Measurements from ENCODE around the gene RNF157.

RNF157 gene

GRCh38 chr17:76271669-76272540, 31.6 kb upstream of the RNF157 start (continued):
- TF ChIP-seq, protein P1, sequence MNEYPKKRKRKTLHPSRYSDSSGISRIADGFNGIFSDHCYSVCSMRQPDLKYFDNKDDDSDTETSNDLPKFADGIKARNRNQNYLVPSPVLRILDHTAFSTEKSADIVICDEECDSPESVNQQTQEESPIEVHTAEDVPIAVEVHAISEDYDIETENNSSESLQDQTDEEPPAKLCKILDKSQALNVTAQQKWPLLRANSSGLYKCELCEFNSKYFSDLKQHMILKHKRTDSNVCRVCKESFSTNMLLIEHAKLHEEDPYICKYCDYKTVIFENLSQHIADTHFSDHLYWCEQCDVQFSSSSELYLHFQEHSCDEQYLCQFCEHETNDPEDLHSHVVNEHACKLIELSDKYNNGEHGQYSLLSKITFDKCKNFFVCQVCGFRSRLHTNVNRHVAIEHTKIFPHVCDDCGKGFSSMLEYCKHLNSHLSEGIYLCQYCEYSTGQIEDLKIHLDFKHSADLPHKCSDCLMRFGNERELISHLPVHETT (tag by site-specific recombination; IDR thresholded peaks at IDR 0.05): no peak
- TF ChIP-seq ZNF529 (tag by site-specific recombination; IDR thresholded peaks at IDR 0.05; ENCODE audit: insufficient replicate concordance) (no peak), TCF7L2 (IDR thresholded peaks at IDR 0.05; ENCODE audit: borderline replicate concordance, low read depth, low read length) (no peak), GLIS1 (tag by site-specific recombination; IDR thresholded peaks at IDR 0.05) (peak; percentile 30; the same call in 1 of the 2 replicates), ZNF785 (tag by site-specific recombination; IDR thresholded peaks at IDR 0.05) (no peak), ZNF341 (tag by site-specific recombination; IDR thresholded peaks at IDR 0.05; ENCODE audit: low read depth) (no peak), KLF10 (tag by site-specific recombination; IDR thresholded peaks at IDR 0.05) (no peak), ZNF202 (tag by site-specific recombination; IDR thresholded peaks at IDR 0.05; ENCODE audit: borderline replicate concordance) (no peak), ZBTB8A (tag by site-specific recombination; IDR thresholded peaks at IDR 0.05) (no peak), ZNF624 (tag by site-specific recombination; IDR thresholded peaks at IDR 0.05) (no peak), MYNN (tag by site-specific recombination; IDR thresholded peaks at IDR 0.05; ENCODE audit: borderline replicate concordance) (no peak), GLIS2 (tag by site-specific recombination; IDR thresholded peaks at IDR 0.05) (peak; percentile 76), ZNF514 (tag by site-specific recombination; IDR thresholded peaks at IDR 0.05) (no peak), ZNF768 (tag by site-specific recombination; IDR thresholded peaks at IDR 0.05) (no peak), MZF1 (tag by site-specific recombination; IDR thresholded peaks at IDR 0.05; ENCODE audit: borderline replicate concordance) (no peak), ZNF280C (tag by site-specific recombination; IDR thresholded peaks at IDR 0.05) (no peak), ZNF221 (tag by site-specific recombination; IDR thresholded peaks at IDR 0.05; ENCODE audit: borderline replicate concordance) (no peak), ZNF521 (tag by site-specific recombination; IDR thresholded peaks at IDR 0.05) (no peak), SP2 (tag by site-specific recombination; IDR thresholded peaks at IDR 0.05) (no peak), EGR2 (tag by site-specific recombination; IDR thresholded peaks at IDR 0.05; ENCODE audit: low read depth) (peak; percentile 53), ZNF112 (tag by site-specific recombination; IDR thresholded peaks at IDR 0.05) (no peak), ZNF148 (tag by site-specific recombination; IDR thresholded peaks at IDR 0.05; ENCODE audit: borderline replicate concordance) (no peak), ZFP41 (tag by site-specific recombination; IDR thresholded peaks at IDR 0.05; ENCODE audit: borderline replicate concordance) (no peak), OVOL3 (tag by site-specific recombination; IDR thresholded peaks at IDR 0.05) (no peak)
- TF ChIP-seq, protein P2, sequence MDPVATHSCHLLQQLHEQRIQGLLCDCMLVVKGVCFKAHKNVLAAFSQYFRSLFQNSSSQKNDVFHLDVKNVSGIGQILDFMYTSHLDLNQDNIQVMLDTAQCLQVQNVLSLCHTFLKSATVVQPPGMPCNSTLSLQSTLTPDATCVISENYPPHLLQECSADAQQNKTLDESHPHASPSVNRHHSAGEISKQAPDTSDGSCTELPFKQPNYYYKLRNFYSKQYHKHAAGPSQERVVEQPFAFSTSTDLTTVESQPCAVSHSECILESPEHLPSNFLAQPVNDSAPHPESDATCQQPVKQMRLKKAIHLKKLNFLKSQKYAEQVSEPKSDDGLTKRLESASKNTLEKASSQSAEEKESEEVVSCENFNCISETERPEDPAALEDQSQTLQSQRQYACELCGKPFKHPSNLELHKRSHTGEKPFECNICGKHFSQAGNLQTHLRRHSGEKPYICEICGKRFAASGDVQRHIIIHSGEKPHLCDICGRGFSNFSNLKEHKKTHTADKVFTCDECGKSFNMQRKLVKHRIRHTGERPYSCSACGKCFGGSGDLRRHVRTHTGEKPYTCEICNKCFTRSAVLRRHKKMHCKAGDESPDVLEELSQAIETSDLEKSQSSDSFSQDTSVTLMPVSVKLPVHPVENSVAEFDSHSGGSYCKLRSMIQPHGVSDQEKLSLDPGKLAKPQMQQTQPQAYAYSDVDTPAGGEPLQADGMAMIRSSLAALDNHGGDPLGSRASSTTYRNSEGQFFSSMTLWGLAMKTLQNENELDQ (tag by site-specific recombination; IDR thresholded peaks at IDR 0.05; ENCODE audit: low read depth): no peak
- TF ChIP-seq, protein P3, sequence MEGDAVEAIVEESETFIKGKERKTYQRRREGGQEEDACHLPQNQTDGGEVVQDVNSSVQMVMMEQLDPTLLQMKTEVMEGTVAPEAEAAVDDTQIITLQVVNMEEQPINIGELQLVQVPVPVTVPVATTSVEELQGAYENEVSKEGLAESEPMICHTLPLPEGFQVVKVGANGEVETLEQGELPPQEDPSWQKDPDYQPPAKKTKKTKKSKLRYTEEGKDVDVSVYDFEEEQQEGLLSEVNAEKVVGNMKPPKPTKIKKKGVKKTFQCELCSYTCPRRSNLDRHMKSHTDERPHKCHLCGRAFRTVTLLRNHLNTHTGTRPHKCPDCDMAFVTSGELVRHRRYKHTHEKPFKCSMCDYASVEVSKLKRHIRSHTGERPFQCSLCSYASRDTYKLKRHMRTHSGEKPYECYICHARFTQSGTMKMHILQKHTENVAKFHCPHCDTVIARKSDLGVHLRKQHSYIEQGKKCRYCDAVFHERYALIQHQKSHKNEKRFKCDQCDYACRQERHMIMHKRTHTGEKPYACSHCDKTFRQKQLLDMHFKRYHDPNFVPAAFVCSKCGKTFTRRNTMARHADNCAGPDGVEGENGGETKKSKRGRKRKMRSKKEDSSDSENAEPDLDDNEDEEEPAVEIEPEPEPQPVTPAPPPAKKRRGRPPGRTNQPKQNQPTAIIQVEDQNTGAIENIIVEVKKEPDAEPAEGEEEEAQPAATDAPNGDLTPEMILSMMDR (tag by site-specific recombination; IDR thresholded peaks at IDR 0.05): no peak
- TF ChIP-seq, protein P4, sequence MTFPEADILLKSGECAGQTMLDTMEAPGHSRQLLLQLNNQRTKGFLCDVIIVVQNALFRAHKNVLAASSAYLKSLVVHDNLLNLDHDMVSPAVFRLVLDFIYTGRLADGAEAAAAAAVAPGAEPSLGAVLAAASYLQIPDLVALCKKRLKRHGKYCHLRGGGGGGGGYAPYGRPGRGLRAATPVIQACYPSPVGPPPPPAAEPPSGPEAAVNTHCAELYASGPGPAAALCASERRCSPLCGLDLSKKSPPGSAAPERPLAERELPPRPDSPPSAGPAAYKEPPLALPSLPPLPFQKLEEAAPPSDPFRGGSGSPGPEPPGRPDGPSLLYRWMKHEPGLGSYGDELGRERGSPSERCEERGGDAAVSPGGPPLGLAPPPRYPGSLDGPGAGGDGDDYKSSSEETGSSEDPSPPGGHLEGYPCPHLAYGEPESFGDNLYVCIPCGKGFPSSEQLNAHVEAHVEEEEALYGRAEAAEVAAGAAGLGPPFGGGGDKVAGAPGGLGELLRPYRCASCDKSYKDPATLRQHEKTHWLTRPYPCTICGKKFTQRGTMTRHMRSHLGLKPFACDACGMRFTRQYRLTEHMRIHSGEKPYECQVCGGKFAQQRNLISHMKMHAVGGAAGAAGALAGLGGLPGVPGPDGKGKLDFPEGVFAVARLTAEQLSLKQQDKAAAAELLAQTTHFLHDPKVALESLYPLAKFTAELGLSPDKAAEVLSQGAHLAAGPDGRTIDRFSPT (tag by site-specific recombination; IDR thresholded peaks at IDR 0.05): 0 out of 2 replicates have a peak, but pooled peaks have one; percentile 33

All from HEK293 (cell line).